ENCODE results near the gene DENND1C.

DENND1C gene

DNA sequence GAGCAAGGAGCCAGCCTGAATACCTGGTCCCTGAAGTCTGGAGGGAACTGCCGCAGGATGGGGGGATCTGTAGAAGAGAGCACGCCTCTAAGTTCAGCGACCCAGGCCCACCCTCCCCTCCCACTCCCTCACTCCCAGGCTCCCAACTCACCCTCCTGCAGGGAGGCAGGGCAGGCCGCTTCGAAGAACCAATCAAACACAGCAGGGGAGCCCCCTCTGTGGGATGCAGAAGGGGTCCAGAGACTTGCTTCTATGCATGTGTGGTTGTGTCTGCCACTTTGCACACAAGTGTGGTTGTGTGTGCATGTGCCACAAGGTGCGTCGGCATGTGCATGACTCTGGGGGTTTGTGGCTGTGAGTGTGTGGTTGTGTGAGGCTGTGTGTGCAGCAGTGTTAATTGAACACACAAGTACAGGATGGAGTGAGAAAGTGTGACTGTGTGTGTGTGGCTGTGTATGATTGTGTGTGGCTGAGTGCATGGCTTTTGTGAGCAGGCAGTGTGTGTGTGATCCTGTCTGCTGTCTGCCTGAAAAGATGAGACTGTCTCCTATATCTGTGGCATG lies 1.7 kb downstream of the DENND1C start:
- Histone ChIP-seq H4K20me1 (ENCODE audit: insufficient read depth, low read length, poor library complexity, severe bottlenecking) (no peaks in the 10 kb centered on the region), H3K79me2 (ENCODE audit: insufficient read depth, low read length) (peaks cover 22% of the 10 kb centered on the region; the same call in 1 of the 2 replicates), H3K27me3 (ENCODE audit: insufficient read depth, low read length, poor library complexity, severe bottlenecking) (no peaks in the 10 kb centered on the region), H3K9me3 (ENCODE audit: insufficient read depth, low read depth, low read length) (no peaks in the 10 kb centered on the region), H3K9me2 (replicated peaks; ENCODE audit: low read depth, low read length) (no peaks in the 10 kb centered on the region), H3K4me1 (ENCODE audit: insufficient read depth, low read length, poor library complexity, severe bottlenecking) (peaks cover 18% of the 10 kb centered on the region), H3K9ac (ENCODE audit: low read depth, low read length, poor library complexity, severe bottlenecking) (peak overlapping the region; percentile 41), H3K36me3 (ENCODE audit: insufficient read depth, low read length) (no peaks in the 10 kb centered on the region), H3K4me2 (ENCODE audit: low read depth, low read length, poor library complexity, severe bottlenecking) (peak overlapping the region; percentile 89), H3F3A (ENCODE audit: low read depth) (no peaks in the 10 kb centered on the region), H2AFZ (ENCODE audit: low read length) (no peak overlapping the region), H3K4me3 (ENCODE audit: low read length, poor library complexity, severe bottlenecking) (no peak overlapping the region)
- TF ChIP-seq, protein P1, sequence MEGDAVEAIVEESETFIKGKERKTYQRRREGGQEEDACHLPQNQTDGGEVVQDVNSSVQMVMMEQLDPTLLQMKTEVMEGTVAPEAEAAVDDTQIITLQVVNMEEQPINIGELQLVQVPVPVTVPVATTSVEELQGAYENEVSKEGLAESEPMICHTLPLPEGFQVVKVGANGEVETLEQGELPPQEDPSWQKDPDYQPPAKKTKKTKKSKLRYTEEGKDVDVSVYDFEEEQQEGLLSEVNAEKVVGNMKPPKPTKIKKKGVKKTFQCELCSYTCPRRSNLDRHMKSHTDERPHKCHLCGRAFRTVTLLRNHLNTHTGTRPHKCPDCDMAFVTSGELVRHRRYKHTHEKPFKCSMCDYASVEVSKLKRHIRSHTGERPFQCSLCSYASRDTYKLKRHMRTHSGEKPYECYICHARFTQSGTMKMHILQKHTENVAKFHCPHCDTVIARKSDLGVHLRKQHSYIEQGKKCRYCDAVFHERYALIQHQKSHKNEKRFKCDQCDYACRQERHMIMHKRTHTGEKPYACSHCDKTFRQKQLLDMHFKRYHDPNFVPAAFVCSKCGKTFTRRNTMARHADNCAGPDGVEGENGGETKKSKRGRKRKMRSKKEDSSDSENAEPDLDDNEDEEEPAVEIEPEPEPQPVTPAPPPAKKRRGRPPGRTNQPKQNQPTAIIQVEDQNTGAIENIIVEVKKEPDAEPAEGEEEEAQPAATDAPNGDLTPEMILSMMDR (conservative IDR thresholded peaks at IDR 0.05; ENCODE audit: low read length), result no peak
- no peak for TF ChIP-seq EZH2phosphoT487 (IDR thresholded peaks at IDR 0.05; ENCODE audit: borderline replicate concordance)

DNA sequence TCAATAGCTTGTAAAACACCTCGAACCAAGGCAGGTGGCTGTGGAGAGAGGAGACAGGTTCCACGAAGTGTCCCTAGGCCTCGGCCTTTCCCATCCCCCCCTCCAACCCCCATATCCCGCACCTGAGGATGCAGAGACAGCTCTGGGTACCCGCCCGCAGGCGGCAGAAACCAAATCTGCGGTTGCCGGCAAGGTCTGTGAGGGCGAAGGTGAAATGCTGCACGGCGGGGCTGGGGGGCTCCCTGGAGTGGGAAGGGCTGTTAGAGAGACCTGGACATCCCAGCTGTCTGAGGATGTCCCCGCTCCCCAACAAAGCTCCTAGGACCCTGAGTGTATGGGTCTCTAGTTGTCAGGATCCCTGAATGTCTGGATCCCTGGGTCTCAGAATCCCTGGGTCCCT lies 2.8 kb downstream of the DENND1C start:
- Histone ChIP-seq H3K4me3 (ENCODE audit: low read length, poor library complexity, severe bottlenecking) (no peak overlapping the region), H3K9me3 (ENCODE audit: insufficient read depth, low read depth, low read length) (no peaks in the 10 kb centered on the region), H3K9ac (ENCODE audit: low read depth, low read length, poor library complexity, severe bottlenecking) (no peak overlapping the region), H2AFZ (ENCODE audit: low read length) (no peak overlapping the region), H3K79me2 (ENCODE audit: insufficient read depth, low read length) (peaks cover 22% of the 10 kb centered on the region; the same call in 1 of the 2 replicates), H3K36me3 (ENCODE audit: insufficient read depth, low read length) (no peaks in the 10 kb centered on the region), H3K9me2 (replicated peaks; ENCODE audit: low read depth, low read length) (no peaks in the 10 kb centered on the region), H3K4me1 (ENCODE audit: insufficient read depth, low read length, poor library complexity, severe bottlenecking) (peaks cover 18% of the 10 kb centered on the region), H4K20me1 (ENCODE audit: insufficient read depth, low read length, poor library complexity, severe bottlenecking) (no peaks in the 10 kb centered on the region), H3K4me2 (ENCODE audit: low read depth, low read length, poor library complexity, severe bottlenecking) (no peak overlapping the region), H3K27me3 (ENCODE audit: insufficient read depth, low read length, poor library complexity, severe bottlenecking) (no peaks in the 10 kb centered on the region), H3F3A (ENCODE audit: low read depth) (no peaks in the 10 kb centered on the region)
- TF ChIP-seq, protein P1 (conservative IDR thresholded peaks at IDR 0.05; ENCODE audit: low read length), result no peak
- no peak for TF ChIP-seq EZH2phosphoT487 (IDR thresholded peaks at IDR 0.05; ENCODE audit: borderline replicate concordance)

DNA sequence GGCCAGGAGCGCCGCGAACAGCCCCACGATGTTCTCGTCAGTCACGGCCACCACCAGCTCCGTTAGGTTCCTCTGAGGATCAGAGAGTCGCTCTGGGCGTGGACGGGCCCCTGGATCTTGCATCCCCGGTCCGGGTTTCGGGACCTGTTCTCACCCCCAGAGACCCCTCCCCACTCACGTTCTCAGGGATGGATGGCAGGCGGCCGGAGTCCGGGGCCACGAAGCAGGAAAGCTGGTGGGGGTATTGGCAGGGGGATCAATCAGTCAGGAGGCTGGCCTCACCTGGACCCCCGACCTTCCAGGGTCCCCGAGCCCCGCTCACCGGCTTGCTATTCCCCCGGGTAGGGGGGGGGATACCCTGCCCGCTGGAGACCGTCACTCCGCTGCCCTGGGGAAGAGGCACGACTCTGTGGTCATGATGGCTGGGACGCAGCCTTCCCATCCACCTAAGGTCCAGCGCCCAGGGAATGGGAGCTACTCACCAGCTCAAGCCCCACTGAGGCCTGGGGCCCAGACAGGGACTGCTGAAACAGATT lies 4.6 kb downstream of the DENND1C start:
- TF ChIP-seq, protein P1 (conservative IDR thresholded peaks at IDR 0.05; ENCODE audit: low read length), result no peak
- TF ChIP-seq EZH2phosphoT487 (IDR thresholded peaks at IDR 0.05; ENCODE audit: borderline replicate concordance), result no peak
- Histone ChIP-seq H3K9ac (ENCODE audit: low read depth, low read length, poor library complexity, severe bottlenecking) (no peak overlapping the region), H2AFZ (ENCODE audit: low read length) (no peak overlapping the region), H3K36me3 (ENCODE audit: insufficient read depth, low read length) (no peaks in the 10 kb centered on the region), H3K9me2 (replicated peaks; ENCODE audit: low read depth, low read length) (no peaks in the 10 kb centered on the region), H3K9me3 (ENCODE audit: insufficient read depth, low read depth, low read length) (no peaks in the 10 kb centered on the region), H4K20me1 (ENCODE audit: insufficient read depth, low read length, poor library complexity, severe bottlenecking) (no peaks in the 10 kb centered on the region), H3K4me2 (ENCODE audit: low read depth, low read length, poor library complexity, severe bottlenecking) (no peak overlapping the region), H3K79me2 (ENCODE audit: insufficient read depth, low read length) (peaks cover 22% of the 10 kb centered on the region; the same call in 1 of the 2 replicates), H3F3A (ENCODE audit: low read depth) (no peaks in the 10 kb centered on the region), H3K4me3 (ENCODE audit: low read length, poor library complexity, severe bottlenecking) (no peak overlapping the region), H3K27me3 (ENCODE audit: insufficient read depth, low read length, poor library complexity, severe bottlenecking) (no peaks in the 10 kb centered on the region), H3K4me1 (ENCODE audit: insufficient read depth, low read length, poor library complexity, severe bottlenecking) (peaks cover 12% of the 10 kb centered on the region)

All from Loucy (cell line).